ENCODE measurements around the gene NEAT1. TPM values are rescaled to one million over a fixed set of nuclear protein-coding genes. Genes with fewer than 3 reads are reported as not detected.
A peak's percentile ranks its signal among the peaks of the same experiment; 100 is the strongest.

NEAT1 gene
- total and polyA plus RNA-seq, 9 of the 15 experiments (the other 6 are each of a cell fraction or from before 2014, with no cell fraction given) = 20.1 to 389 (median 62.8) TPM

DNA sequence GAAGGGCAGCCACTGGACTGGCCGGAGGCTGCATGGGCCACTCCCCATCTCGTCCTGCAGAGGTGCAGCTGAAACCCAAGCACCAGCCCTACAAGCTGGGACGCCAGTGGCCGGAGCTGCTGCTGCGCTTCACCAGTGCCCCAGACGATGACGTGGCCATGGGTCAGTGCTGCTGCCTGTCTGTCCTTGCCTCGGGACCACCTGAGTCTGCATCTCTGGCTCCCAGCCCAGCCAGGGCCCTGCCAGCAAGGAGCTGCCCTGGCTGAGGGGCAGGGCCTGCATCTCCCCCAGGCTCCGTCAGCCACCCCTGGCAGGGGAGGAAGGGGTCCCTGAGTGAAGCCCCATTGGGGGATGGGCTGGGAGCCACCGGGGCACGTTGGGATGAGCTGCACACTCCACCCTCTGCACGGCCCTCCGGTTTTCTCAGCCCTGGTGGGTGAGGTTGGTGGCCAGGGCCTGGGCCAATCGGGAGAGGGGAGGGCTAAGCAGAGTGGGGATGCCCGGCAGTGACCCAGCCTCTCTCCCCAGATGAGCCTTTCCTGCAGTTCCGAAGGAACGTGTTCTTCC lies 29.0 kb upstream of the NEAT1 start:
- FAIRE-seq = no peak
- H3K36me3 ChIP-seq (ENCODE audit: control insufficient read depth, insufficient read depth, low read length) = peaks cover 80% of the 10 kb centered on the region; the same call in 2 of the 3 replicates
- no peaks in the 10 kb centered on the region for H3K9me3 ChIP-seq (replicated peaks; ENCODE audit: control insufficient read depth, insufficient read depth, low read depth, low read length)
- H3K9ac ChIP-seq (ENCODE audit: insufficient read depth in 1 of 2, low read depth in 2 of 2, low read length in 2 of 2) = peak overlapping the region in 1 of 2 experiments; percentile 2; a peak in 1 of 4 replicates
- ChIA-PET CTCF (ENCODE audit: low intra/inter-chr PET ratio) (no interaction called here), POLR2A (interaction anchor here (1.0 to 16.2 kb wide), 8 partner anchors 10 to 106 kb away, joined by 3 to 250 read pairs (median 4); partner anchors contain the start of genes MALAT1 and NEAT1)
- no peak for ATAC-seq
- in situ Hi-C loops (cut with MboI) (no loop called here), intact Hi-C loops (cut with micrococcal nuclease) (no loop called here)
- no peaks in the 10 kb centered on the region for H3K27me3 ChIP-seq (ENCODE audit: control insufficient read depth in 2 of 2, insufficient read depth in 2 of 2, low read length in 2 of 2)
- TF ChIP-seq RBFOX2 (IDR thresholded peaks at IDR 0.05; ENCODE audit: low read depth, low read length) (peak; percentile 42; the same call in 1 of the 2 replicates), ZNF444 (CRISPR knock-in tag; IDR thresholded peaks at IDR 0.05) (no peak), ZNF639 (CRISPR knock-in tag; conservative IDR thresholded peaks at IDR 0.05 in 1 of 2, IDR thresholded peaks at IDR 0.05 in 1 of 2) (no peak)
- H3K27ac ChIP-seq (ENCODE audit: extremely low read depth, low read depth, low read length) = no peak overlapping the region
- no peak for DNase-seq (ENCODE audit: extremely low read depth in 1 of 4, low spot score in 3 of 4)
- WGBS (ENCODE audit: insufficient coverage, low coverage, missing lambda C conversion rate) = 86% methylated on average over 14 of the region's 17 CpGs
- H3K4me2 ChIP-seq (ENCODE audit: insufficient read depth, low read length) = no peak overlapping the region
- H2AFZ ChIP-seq (ENCODE audit: low read depth, low read length) = no peak overlapping the region
- peaks cover 6% of the 10 kb centered on the region for H4K20me1 ChIP-seq (replicated peaks; ENCODE audit: control insufficient read depth, insufficient read depth, low read length)
- no TSS peak for BruUV-seq (replicated peaks)
- H3K4me3 ChIP-seq = no peak overlapping the region
- H3K9me1 ChIP-seq (ENCODE audit: control insufficient read depth, insufficient read depth, low read length) = no peaks in the 10 kb centered on the region
- H3K4me1 ChIP-seq (replicated peaks in 1 of 2; ENCODE audit: control insufficient read depth in 2 of 2, insufficient read depth in 2 of 2, low read length in 2 of 2) = peaks cover 3 to 51% of the 10 kb centered on the region in 2 experiments; a peak in 4 of 5 replicates
- H3K79me2 ChIP-seq (ENCODE audit: control insufficient read depth, insufficient read depth, low read length) = peaks cover 17% of the 10 kb centered on the region

Data from K562 (cell line).